Brain microvascular endothelial cell (primary cell): ENCODE measurements around the gene CSRNP3.
"Not testable (repeated sequence)": the region's sequence is repeated elsewhere in the genome, so short reads cannot be mapped to it uniquely, and the experiment has no call there.

Source experiments
- DNase-seq: peaks from one replicate; pipeline ENCODE4 v3.0.0-alpha.2; 2020
- H3K27ac ChIP-seq: fragments of 250-450 bp; sonication (Bioruptor Pico); 2 replicates; pipeline ENCODE4 v1.5.1; 2020; ENCODE audit warnings: mild to moderate bottlenecking, moderate library complexity
- H3K27me3 ChIP-seq: fragments of 250-450 bp; sonication (Bioruptor Pico); replicated peaks from 2 replicates; pipeline ENCODE4 v1.5.1; 2020; ENCODE audit warnings: mild to moderate bottlenecking
- H3K36me3 ChIP-seq: fragments of 250-450 bp; sonication (Bioruptor Pico); replicated peaks from 2 replicates; pipeline ENCODE4 v1.5.1; 2020; ENCODE audit warnings: mild to moderate bottlenecking
- H3K4me3 ChIP-seq: 2 replicates; pipeline ENCODE4 v1.5.1; 2011; ENCODE audit warnings: low read depth, mild to moderate bottlenecking, control low read depth, low read length, moderate library complexity
- CTCF ChIP-seq: IDR thresholded peaks from 2 replicates; pipeline ENCODE4 v1.5.1; 2011; ENCODE audit warnings: low read depth, mild to moderate bottlenecking, moderate library complexity, low read length, control low read depth, inconsistent platforms; ENCODE audit errors: missing control alignments
- in situ Hi-C: cut with HindIII; loops from 2 replicates; pipeline ENCODE4 v1.10.0; 2017; ENCODE audit warnings: low sequenced_read_pairs, low pct_ligation_motif_present

CSRNP3 gene

DNA sequence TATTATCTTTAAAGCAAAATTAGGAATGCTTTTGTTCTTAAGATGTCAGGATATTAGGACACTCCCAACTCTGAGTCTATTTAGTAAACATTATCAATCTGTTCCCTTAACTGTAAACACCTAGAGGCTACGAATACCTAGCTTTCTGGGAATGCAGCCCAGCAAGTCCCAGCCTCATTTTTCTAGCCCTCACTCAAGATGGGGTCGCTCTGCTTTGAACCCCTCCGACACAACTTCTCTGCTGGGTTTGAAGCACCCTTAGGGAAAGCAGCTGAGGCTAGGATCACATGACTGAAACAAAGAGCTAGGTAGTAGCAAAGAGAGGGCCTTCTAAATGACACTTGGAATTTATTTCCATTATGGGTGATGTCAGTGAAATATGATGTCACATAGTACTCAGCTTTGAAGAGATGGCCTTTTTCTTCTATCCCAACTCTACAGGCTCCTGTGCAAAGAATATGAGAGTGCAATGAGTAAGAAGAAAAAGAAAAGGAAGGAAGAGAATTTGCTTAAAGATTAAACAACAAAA, 114.7 kb downstream of the CSRNP3 start:
- no peak for TF ChIP-seq CTCF
- Histone ChIP-seq H3K27ac (no peak overlapping the region), H3K4me3 (no peak overlapping the region), H3K27me3 (no peaks in the 10 kb centered on the region), H3K36me3 (no peaks in the 10 kb centered on the region)
- in situ Hi-C loops: no loop called here
- DNase-seq: no peak

DNA sequence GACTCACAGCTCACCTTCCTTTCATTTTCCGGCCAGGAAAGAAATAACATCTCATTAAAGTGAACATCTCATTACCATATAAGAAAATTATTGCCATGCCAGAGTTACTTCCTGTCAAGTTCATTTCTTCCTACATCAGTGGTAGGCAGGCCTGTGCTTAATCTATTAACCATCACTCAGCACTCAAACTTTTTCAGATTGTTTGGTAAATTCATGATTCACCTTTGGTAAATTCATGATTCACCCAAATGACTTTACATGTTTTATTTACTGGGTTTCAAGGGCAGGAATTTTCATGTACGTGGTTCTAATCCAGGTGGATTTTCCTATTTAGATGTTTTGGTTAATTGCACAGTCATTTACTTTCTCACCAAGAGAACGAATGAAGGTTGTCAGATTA, 116.5 kb downstream of the CSRNP3 start:
- Histone ChIP-seq H3K4me3 (no peak overlapping the region), H3K36me3 (no peaks in the 10 kb centered on the region), H3K27me3 (no peaks in the 10 kb centered on the region), H3K27ac (no peak overlapping the region)
- in situ Hi-C loops: no loop called here
- DNase-seq: no peak
- TF ChIP-seq CTCF: no peak

- Histone ChIP-seq H3K27me3 (no peaks in the 10 kb centered on the region), H3K36me3 (no peaks in the 10 kb centered on the region), H3K4me3 (no peak overlapping the region), H3K27ac (no peak overlapping the region)
- in situ Hi-C loops: no loop called here
- TF ChIP-seq CTCF: no peak
- DNase-seq: no peak
Measured at GRCh38 chr2:165587335-165587938, 117.9 kb downstream of the CSRNP3 start.

GRCh38 chr2:165590999-165591398, 121.5 kb downstream of the CSRNP3 start:
- H3K27me3 ChIP-seq, H3K36me3 ChIP-seq, DNase-seq, H3K27ac ChIP-seq, H3K4me3 ChIP-seq, in situ Hi-C loops: not testable (repeated sequence)

GRCh38 chr2:165593081-165593480, 123.6 kb downstream of the CSRNP3 start:
- in situ Hi-C loops: no loop called here

More at GRCh38 chr2:165593081-165593480, 123.6 kb downstream of the CSRNP3 start:
- Histone ChIP-seq H3K4me3 (no peak overlapping the region), H3K36me3 (no peaks in the 10 kb centered on the region), H3K27me3 (no peaks in the 10 kb centered on the region), H3K27ac (no peak overlapping the region)
- no peak for TF ChIP-seq CTCF
- no peak for DNase-seq
